Epidermal melanocyte (primary cell): ENCODE results near the gene ZNF512B.
A peak's percentile ranks its signal among the peaks of the same experiment; 100 is the strongest.
"Not testable (repeated sequence)": the region's sequence is repeated elsewhere in the genome, so short reads cannot be mapped to it uniquely, and the experiment has no call there.

Experiments
- DNase-seq: peaks from one replicate; pipeline ENCODE4 v3.0.0; 2011; ENCODE audit warnings: low spot score; ENCODE audit not compliant: insufficient read length

The ZNF512B gene

DNA sequence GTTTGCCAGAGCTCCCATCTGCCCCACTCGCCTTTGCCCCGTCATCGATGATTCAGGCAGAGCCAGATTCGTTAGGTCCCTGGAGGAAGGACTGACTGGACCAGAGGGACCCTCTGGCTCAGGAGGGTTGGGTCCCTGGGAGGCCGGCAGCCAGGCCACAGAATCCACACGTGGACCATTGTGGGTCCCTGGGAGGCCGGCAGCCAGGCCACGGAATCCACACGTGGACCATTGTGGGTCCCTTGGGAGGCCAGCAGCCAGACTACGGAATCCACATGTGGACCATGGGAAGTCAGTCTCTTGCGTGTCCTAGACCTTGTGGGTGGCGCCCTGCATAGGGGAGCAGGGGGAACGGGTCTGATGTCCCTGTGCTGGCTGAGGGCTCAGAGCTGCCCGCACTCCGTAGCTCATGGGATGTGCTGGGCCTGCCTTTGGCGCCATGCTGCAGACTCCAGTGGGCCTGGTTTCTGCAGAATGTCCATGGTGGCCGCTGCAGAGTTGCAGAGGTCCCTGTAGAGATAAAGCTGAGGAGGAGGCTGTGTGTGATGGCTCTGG, 37.0 kb downstream of the ZNF512B start:
- peak; percentile 9 for DNase-seq

DNA sequence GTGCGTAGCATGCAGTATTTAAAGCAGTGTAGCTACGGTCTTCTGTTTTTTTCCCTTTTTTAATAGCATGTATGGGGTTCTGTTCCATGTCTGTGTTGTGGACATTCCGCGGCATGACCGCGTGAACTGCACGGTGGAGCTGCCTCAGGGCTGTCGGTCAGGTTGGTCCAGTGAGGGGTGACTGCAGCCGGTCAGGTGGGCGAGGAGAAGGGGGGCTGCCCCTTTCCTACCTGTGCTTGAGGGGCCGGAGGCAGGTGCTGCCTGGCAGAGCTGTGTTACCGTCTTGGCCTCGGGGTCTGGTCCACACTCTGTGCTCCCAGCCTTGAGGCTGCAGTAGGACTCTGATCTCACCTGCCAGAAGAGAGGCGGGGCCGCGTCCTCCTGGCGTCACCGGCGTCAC, 38.0 kb downstream of the ZNF512B start:
- peak; percentile 12 for DNase-seq

DNA sequence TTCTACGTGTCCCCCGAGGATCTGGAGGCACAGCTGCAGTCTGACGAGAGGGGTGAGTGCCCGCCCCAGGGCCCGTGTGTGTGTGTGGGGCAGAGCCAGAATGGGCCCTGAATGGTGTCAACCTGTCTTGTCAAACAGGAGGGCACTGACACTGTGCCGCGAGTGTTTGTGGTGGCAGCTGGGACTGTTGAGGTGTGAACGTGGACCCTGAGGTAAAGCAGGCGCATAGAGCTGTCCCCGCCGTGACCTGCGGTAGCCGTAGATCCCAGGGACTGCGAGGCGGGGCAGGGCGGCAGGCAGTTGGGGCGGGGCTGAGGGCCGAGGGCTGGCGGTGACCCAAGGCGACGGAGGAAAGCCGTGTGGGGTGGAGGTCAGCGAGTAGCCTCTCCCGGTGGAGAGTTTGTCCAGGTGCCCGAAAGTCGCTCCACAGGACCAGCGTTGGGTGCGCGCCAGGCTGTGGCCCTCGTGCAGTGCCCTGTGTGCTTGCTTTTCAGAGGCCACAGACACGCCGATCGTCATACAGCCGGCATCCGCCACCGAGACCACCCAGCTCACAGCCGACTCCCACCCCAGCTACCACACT, 38.7 kb downstream of the ZNF512B start:
- no peak for DNase-seq

DNA sequence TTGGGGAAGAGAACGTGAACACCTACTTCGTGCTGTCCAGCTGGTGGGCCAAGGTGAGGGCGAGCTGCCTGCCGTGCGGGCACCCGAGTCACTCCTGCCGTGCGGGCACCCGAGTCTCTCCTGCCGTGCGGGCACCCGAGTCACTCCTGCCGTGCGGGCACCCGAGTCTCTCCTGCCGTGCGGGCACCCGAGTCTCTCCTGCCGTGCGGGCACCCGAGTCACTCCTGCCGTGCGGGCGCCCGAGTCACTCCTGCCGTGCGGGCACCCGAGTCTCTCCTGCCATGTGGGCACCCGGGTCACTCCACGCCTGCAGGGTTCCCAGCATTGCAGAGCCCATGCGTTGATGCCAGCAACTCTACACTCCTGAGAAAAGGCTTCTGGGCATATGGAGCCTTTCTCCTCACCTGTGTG, 40.3 kb downstream of the ZNF512B start:
- peak; percentile 14 for DNase-seq

DNA sequence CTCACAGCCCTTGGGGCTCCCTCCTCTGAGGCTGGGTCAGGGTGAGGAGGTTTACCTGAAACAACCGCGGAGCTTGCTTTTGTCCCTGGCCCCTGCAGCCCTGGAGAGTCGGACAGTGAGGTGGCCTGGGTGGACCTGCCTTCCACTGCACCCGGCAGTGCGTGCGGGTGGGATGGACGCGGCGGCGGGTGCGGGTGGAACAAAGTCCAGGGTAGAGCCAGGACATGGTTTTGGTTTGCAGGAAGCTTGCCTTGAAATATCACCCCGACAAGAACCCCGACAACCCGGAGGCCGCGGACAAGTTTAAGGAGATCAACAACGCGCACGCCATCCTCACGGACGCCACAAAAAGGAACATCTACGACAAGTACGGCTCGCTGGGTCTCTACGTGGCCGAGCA, 40.7 kb downstream of the ZNF512B start:
- DNase-seq: no peak

DNA sequence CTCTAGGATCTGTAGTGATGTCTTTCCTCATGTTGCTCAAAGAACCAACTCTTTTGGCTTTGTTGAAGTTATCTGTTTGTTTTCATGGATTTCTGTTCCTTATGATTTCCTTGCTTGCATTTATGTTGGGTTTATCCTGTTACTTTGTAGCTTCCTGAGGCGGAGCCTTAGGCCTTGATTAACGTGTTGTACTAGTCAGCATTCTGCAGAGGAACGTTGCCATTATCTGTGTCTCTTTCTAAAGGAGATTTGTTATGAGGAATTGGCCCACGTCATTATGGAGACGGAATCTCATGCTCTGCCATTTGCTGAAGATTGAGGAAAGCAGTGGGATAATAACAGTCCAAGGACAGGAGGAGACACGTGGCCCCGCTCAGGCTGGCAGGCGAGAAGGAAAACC, 43.4 kb downstream of the ZNF512B start:
- peak; percentile 4 for DNase-seq

DNA sequence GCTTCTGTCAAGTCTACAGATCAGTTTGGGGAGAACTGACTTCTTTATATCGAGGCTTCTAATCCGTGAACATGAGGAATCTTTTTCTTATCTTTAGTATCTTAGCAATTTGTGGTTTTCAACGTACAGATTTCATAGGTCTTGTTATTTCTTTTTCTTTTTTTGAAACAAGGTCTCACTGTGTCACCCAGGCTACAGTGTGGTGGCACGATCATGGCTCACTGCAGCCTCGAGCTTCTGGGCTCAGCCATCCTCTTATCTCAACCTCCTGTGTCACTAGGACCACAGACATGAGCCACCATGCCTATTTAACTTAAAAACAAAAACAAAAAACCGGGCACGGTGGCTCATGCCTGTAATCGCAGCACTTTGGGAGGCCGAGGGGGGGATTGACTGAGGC, 45.5 kb downstream of the ZNF512B start:
- DNase-seq: no peak

DNA sequence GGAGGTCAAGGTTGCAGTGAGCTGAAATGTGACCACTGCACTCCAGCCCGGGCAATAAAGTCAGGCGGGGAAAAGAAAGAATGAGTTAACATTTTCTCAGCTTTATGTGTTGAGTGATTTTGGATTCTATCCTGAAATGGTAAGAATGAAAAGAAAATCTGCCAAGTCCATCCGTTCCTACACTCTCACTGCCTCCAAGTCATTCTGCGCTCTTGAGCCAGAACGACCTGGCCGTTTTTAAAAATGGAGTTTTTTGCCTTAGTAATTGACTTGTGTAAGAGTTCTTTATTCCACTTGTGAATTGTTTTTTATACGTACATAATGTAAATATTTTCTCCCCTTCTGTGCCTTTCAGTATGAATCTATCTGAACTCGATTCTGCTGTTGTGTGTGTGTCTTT, 46.1 kb downstream of the ZNF512B start:
- DNase-seq: no peak

DNA sequence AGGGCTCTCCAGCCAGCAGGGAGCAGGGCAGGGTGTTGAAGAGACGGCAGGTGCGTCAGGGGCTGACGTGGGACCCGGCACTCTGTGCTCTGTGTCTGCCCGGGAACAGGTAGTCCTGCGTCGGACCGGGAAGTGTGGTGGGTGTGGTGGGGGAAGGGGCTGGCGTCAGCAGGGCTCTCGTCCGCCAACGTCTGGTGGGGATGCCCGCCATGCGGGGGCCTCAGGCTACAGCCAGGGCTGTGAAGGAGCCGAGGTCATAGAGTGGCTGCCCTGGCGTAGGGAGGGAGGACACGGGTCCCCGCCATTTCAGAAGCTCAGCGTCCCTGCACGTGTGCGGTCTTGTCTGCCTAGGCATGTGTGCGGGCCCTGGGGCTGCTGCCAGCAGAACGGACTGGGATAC, 49.5 kb downstream of the ZNF512B start:
- no peak for DNase-seq

DNA sequence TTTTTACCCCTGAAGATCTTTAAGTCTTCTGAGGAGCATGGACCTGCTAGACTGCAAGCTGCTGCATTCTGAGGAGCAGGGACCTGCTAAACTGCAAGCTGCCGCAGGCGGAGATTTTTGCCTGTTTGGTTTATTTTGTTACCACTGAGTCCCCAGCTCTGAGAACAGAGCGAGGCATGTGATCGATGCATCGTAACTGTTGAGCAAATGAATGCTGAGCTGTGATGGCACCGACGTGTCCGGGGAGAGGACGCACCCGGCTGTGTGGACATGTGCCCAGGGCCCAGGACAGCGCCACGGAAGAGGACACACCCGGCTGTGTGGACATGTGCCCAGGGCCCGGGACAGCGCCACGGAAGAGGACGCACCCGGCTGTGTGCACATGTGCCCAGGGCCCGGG, 50.6 kb downstream of the ZNF512B start:
- DNase-seq: no peak

DNA sequence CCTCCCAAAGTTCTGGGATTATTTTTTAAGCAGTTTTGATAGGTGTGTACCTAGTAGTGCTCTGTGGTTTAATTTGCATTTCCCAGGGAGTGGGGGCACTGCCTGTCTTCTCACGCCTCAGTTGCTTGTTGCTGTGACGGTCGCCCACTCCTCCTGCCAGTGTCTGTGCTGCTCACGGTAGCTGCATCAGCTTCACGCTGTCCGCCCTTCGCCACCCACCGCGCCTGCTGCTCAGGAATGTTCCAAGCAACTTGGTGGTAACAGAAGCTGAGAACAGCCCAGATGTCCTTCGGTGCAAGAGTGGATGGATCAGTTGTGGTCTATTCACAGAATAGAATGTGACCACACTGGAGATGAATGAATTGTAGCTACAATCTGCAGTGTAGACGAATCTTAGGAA, 51.9 kb downstream of the ZNF512B start:
- DNase-seq: no peak

DNA sequence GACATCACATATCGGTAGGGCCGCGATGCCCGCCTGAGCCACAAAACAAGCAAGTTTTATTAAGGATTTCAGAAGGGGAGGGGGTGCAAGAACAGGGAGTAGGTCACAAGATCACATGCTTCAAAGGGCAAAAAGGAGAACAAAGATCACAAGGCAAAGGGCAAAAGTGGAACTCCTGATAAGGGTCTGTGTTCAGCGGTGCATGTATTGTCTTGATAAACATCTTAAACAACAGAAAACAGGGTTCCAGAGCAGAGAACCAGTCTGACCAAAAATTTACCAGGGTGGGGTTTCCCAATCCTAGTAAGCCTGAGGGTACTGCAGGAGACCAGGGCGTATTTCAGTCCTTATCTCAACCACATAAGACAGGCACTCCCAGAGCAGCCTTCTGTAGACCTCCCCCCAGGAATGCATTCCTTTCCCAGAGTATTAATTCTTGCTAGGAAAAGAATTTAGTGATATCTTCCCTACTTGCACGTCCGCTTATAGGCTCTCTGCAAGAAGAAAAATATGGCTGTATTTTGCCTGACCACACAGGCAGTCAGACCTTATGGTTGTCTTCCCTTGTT, 53.3 kb downstream of the ZNF512B start:
- not testable (repeated sequence) for DNase-seq

DNA sequence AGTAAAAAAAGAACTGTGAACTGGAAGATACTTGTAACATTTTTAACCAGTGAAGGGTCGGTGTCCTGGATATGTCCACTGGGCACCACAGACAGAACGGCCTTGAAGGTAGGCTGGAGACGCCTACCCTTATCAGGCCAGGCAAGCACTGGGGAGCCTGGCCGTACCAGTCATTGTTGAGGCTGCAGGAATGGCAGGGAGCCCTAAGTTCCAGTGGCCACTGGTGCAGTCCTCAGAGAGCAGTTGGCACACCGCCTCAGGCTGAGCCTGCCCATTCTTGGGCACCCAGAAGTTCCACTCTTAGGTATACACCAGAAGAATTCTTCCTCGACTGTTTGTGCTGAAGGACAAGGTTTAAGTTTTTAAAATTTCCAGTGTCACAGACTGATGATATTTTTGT, 54.3 kb downstream of the ZNF512B start:
- no peak for DNase-seq

DNA sequence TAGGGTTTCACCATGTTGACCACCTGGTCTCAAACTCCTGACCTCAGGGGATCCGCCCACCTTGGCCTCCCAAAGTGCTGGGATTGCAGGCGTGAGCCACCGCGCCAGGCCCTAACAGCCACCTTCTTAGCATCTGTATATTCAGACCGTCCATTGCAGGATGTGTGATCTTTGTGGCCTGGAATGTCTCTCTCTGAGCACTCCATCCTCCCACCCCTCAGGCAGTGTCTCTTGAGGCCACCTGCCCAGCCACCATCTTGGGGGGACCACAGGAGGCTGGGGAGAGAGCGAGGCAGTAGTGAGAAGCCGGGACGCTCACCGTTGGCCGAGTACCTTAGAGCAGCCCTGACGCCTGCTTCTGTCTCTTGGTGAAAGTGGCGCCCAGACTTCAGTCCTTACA, 56.0 kb downstream of the ZNF512B start:
- no peak for DNase-seq

DNA sequence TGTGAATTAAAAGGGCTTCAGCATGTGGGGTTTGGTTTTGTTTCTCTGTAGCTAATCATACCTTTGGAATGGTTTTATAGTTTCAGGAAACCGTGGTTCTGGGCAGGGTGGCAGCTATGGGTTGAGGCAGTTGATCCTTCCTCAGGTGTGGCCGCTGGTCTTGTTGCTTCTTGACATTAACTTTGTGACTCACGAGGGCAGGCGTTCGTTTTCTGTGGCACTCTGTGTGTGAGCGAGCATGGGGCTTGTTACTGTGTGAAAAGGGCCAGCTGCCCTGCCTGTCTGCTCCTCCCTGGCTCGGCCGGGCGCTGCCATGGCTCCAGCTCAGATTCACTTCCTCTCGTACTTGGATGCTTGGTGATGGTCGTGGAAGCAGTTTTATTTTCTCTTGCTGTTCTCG, 58.6 kb downstream of the ZNF512B start:
- no peak for DNase-seq

DNA sequence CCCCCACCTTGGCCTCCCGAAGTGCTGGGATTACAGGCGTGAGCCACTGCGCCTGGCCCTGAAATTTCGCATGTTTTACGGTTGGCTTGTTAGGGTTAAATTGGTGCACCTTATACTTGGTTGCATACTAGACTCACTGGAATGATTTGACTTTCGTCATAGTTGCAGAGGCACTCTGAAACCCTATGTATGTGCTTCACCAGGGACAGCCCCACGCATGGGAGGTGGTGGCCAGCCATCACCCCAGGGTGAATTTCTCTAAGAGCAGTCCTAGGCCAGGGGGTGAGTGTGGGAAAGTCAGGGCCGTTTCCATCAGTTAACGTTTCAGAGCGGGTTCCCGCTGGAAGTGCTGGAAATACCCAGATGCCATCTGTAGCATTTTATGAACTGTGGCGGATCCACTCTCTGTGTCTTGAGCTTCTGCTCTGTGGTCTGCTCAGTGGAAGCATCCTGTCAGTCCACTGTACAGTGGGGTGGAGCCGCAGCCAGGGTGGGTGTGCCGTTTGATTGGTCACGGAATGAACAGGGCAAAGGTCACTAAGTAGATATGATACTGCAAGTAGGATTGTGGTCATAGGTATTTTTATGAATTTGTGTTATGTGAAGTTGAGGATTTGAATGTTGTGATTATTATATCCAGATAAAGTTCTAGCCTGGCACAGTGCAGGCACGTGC, 61.6 kb downstream of the ZNF512B start:
- DNase-seq: no peak
